GM23338 (cell line): ENCODE measurements around the gene VSIR. TPM values are rescaled to one million over a fixed set of nuclear protein-coding genes. Genes with fewer than 3 reads are reported as not detected.

Source experiments
- ATAC-seq: fragments of 200-7000 bp; cut with Tn5 transposase; 3 replicates; pipeline ENCODE4 v1.9.1; 2020
- DNase-seq: peaks from one replicate; pipeline ENCODE4 v3.0.0-alpha.2; 2015; ENCODE audit warnings: low spot score
- H2AFZ ChIP-seq: fragments of 200-600 bp; sonication (generic); 2 replicates; pipeline ENCODE4 v1.8.0; 2016; ENCODE audit warnings: antibody characterized with exemption, mild to moderate bottlenecking, moderate library complexity
- H3F3A ChIP-seq: fragments of 200-600 bp; sonication (generic); replicated peaks from 2 replicates; pipeline ENCODE4 v1.8.0; 2017; ENCODE audit warnings: antibody characterized with exemption, mixed run types, low read depth
- H3K27ac ChIP-seq: fragments of 200-600 bp; sonication (generic); 2 replicates; pipeline ENCODE4 v1.6.1; 2016; ENCODE audit warnings: low read depth
- H3K27me3 ChIP-seq: fragments of 200-600 bp; sonication (generic); 2 replicates; pipeline ENCODE4 v1.8.0; 2016; ENCODE audit warnings: mild to moderate bottlenecking, mixed run types, moderate library complexity; ENCODE audit not compliant: insufficient read depth
- H3K36me3 ChIP-seq: fragments of 200-600 bp; sonication (generic); 2 replicates; pipeline ENCODE4 v1.8.0; 2016; ENCODE audit warnings: mild to moderate bottlenecking; ENCODE audit not compliant: insufficient read depth
- H3K4me1 ChIP-seq: fragments of 200-600 bp; sonication (generic); 2 replicates; pipeline ENCODE4 v1.8.0; 2016; ENCODE audit warnings: mild to moderate bottlenecking, moderate library complexity; ENCODE audit not compliant: insufficient read depth
- H3K4me2 ChIP-seq: fragments of 200-600 bp; sonication (generic); 2 replicates; pipeline ENCODE4 v1.7.1; 2017; ENCODE audit warnings: mixed run types
- H3K4me3 ChIP-seq: fragments of 200-600 bp; sonication (generic); 2 replicates; pipeline ENCODE4 v1.6.1; 2016; ENCODE audit warnings: mixed run types
- H3K79me2 ChIP-seq: fragments of 200-600 bp; sonication (generic); replicated peaks from 2 replicates; pipeline ENCODE4 v1.8.0; 2017; ENCODE audit warnings: mild to moderate bottlenecking; ENCODE audit not compliant: insufficient read depth
- H3K9me2 ChIP-seq: fragments of 200-600 bp; sonication (generic); 2 replicates; pipeline ENCODE4 v1.8.0; 2017; ENCODE audit not compliant: insufficient read depth
- H4K20me1 ChIP-seq: fragments of 200-600 bp; sonication (generic); replicated peaks from 2 replicates; pipeline ENCODE4 v1.8.0; 2017; ENCODE audit warnings: mild to moderate bottlenecking; ENCODE audit not compliant: insufficient read depth
- H3K27ac Mint-ChIP-seq: 2 replicates; pipeline ENCODE4 v1.8.0; 2020; ENCODE audit warnings: inconsistent platforms, mild to moderate bottlenecking, moderate library complexity, mixed read lengths
- H3K27me3 Mint-ChIP-seq: 3 replicates; pipeline ENCODE4 v1.8.0; 2022; ENCODE audit warnings: low read depth, mild to moderate bottlenecking, moderate library complexity, mixed read lengths, inconsistent platforms; ENCODE audit not compliant: insufficient read depth, poor library complexity
- H3K36me3 Mint-ChIP-seq: 3 replicates; pipeline ENCODE4 v1.8.0; 2021; ENCODE audit warnings: low read depth, mild to moderate bottlenecking, inconsistent platforms, moderate library complexity, mixed read lengths
- H3K4me1 Mint-ChIP-seq: 3 replicates; pipeline ENCODE4 v1.8.0; 2020; ENCODE audit warnings: mild to moderate bottlenecking, inconsistent platforms, mixed read lengths
- H3K4me3 Mint-ChIP-seq: 3 replicates; pipeline ENCODE4 v1.8.0; 2021; ENCODE audit warnings: moderate library complexity, mild to moderate bottlenecking, inconsistent platforms, mixed read lengths
- H3K9me3 Mint-ChIP-seq: 3 replicates; pipeline ENCODE4 v1.8.0; 2020; ENCODE audit warnings: moderate library complexity, mild to moderate bottlenecking, inconsistent platforms, mixed read lengths
- CREB1 ChIP-seq: fragments of 250-450 bp; sonication (Bioruptor Pico); IDR thresholded peaks from 2 replicates; pipeline ENCODE4 v1.5.0; 2020; ENCODE audit warnings: low read depth, mild to moderate bottlenecking, moderate library complexity
- EZH2 ChIP-seq: fragments of 200-600 bp; sonication (generic); IDR thresholded peaks from one replicate; pipeline ENCODE4 v1.8.0; 2017; ENCODE audit warnings: antibody characterized with exemption, mild to moderate bottlenecking, low read depth; ENCODE audit not compliant: unreplicated experiment
- EZH2phosphoT487 ChIP-seq: fragments of 200-600 bp; sonication (generic); IDR thresholded peaks from one replicate; pipeline ENCODE4 v1.8.1; 2018; ENCODE audit warnings: antibody characterized with exemption; ENCODE audit not compliant: unreplicated experiment
- JUNB ChIP-seq: IDR thresholded peaks from one replicate; pipeline ENCODE4 v1.6.1; 2016; ENCODE audit warnings: antibody characterized with exemption; ENCODE audit not compliant: unreplicated experiment
- NANOG ChIP-seq: IDR thresholded peaks from 2 replicates; pipeline ENCODE4 v1.6.1; 2016; ENCODE audit warnings: antibody characterized with exemption, borderline replicate concordance
- POLR2AphosphoS5 ChIP-seq: IDR thresholded peaks from 2 replicates; pipeline ENCODE4 v1.6.1; 2016; ENCODE audit warnings: antibody characterized with exemption, low read depth
- STAT1 ChIP-seq: IDR thresholded peaks from one replicate; pipeline ENCODE4 v1.6.1; 2016; ENCODE audit warnings: antibody characterized with exemption; ENCODE audit not compliant: unreplicated experiment
- ZNF114 ChIP-seq: fragments of 250-450 bp; sonication (Bioruptor Pico); IDR thresholded peaks from 2 replicates; pipeline ENCODE4 v1.5.0; 2020; ENCODE audit warnings: mild to moderate bottlenecking, moderate library complexity
- ZNF331 ChIP-seq: fragments of 250-450 bp; sonication (Bioruptor Pico); IDR thresholded peaks from 2 replicates; pipeline ENCODE4 v1.5.0; 2020; ENCODE audit warnings: low read depth, mild to moderate bottlenecking, moderate library complexity
- polyA plus RNA-seq: library from polyadenylated mRNA; unstranded; fragments of >200 nt; fragmentation: Nextera tagmentation; extraction: Ambion mirVana; gene quantifications from 2 replicates; pipeline ENCODE4 v1.2.1, GENCODE V29; 2016
- total RNA-seq: library from RNA; depleted of rRNA; stranded (reverse); fragments of >200 nt; shearing (Covaris generic); gene quantifications from 2 replicates; pipeline ENCODE4 v1.2.3, GENCODE V29; 2014
- TF ChIP-seq, protein P1 (sequence below): fragments of 250-450 bp; sonication (Bioruptor Pico); IDR thresholded peaks from 2 replicates; pipeline ENCODE4 v1.5.0; 2020; ENCODE audit warnings: mild to moderate bottlenecking, moderate library complexity
- TF ChIP-seq, protein P2 (sequence below): IDR thresholded peaks from one replicate; pipeline ENCODE4 v1.6.1; 2018; ENCODE audit warnings: antibody characterized with exemption; ENCODE audit not compliant: unreplicated experiment
- TF ChIP-seq, protein P3 (sequence below), 2 experiments: fragments of 200-600 bp in 1 of 2; sonication (generic) in 1 of 2; conservative IDR thresholded peaks; 2 replicates each; pipeline versions ENCODE4 v1.5.1 to v1.6.1; 2016 to 2017; ENCODE audit warnings: antibody characterized with exemption in 2 of 2, low read depth in 2 of 2, mild to moderate bottlenecking in 2 of 2, moderate library complexity in 1 of 2
- TF ChIP-seq, protein P4 (sequence below): IDR thresholded peaks from 2 replicates; pipeline ENCODE4 v1.6.1; 2016; ENCODE audit warnings: antibody characterized with exemption

The VSIR gene
- total and polyA plus RNA-seq, 2 experiments from 2014 or later, result 0.10 to 0.74 TPM

DNA sequence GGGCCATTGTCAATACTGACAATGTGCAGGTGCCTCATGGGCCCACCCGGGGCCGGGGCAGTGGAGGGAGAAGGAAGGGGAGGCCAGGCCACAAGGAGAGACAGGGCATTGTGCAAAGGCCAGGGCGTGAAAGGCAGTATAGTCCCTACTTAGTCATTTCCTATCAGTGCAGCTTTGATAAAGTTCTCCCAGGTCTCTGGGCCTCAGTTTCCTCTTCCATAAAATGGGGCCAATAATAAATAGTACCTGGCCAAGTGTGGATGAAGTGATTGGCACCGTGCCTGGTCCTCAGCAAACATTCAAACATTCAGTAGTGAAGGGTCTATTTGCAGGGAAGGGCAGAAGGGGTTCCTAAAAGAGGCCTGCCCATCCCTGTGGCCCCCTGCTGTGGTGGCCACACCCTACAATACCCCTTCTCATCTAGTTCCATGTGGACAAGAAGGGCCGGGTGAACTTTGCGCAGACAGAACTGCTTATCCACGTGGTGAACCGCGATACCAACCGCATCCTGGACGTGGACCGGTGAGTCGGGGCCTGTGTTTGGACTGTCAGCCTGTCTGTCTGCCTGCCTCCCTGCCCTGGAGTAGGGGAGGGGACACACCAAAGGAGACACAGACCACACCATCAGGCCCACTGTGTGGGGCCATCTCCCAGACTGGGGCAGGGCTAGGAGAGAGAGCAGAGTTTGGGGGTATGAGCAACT lies 36.9 kb upstream of the VSIR start:
- no peak overlapping the region for H3K4me3 Mint-ChIP-seq
- no peak overlapping the region for H3K27ac ChIP-seq
- no peaks in the 10 kb centered on the region for H3K4me1 ChIP-seq
- peaks cover 6% of the 10 kb centered on the region; the same call in 1 of the 3 replicates for H3K36me3 Mint-ChIP-seq
- H3K4me3 ChIP-seq, result no peak overlapping the region
- no peak overlapping the region for H3K27ac Mint-ChIP-seq
- DNase-seq (no peak), ATAC-seq (no peak)
- H4K20me1 ChIP-seq, result no peaks in the 10 kb centered on the region; the same call in 1 of the 2 replicates
- no peaks in the 10 kb centered on the region for H3K9me2 ChIP-seq
- TF ChIP-seq, protein P1, sequence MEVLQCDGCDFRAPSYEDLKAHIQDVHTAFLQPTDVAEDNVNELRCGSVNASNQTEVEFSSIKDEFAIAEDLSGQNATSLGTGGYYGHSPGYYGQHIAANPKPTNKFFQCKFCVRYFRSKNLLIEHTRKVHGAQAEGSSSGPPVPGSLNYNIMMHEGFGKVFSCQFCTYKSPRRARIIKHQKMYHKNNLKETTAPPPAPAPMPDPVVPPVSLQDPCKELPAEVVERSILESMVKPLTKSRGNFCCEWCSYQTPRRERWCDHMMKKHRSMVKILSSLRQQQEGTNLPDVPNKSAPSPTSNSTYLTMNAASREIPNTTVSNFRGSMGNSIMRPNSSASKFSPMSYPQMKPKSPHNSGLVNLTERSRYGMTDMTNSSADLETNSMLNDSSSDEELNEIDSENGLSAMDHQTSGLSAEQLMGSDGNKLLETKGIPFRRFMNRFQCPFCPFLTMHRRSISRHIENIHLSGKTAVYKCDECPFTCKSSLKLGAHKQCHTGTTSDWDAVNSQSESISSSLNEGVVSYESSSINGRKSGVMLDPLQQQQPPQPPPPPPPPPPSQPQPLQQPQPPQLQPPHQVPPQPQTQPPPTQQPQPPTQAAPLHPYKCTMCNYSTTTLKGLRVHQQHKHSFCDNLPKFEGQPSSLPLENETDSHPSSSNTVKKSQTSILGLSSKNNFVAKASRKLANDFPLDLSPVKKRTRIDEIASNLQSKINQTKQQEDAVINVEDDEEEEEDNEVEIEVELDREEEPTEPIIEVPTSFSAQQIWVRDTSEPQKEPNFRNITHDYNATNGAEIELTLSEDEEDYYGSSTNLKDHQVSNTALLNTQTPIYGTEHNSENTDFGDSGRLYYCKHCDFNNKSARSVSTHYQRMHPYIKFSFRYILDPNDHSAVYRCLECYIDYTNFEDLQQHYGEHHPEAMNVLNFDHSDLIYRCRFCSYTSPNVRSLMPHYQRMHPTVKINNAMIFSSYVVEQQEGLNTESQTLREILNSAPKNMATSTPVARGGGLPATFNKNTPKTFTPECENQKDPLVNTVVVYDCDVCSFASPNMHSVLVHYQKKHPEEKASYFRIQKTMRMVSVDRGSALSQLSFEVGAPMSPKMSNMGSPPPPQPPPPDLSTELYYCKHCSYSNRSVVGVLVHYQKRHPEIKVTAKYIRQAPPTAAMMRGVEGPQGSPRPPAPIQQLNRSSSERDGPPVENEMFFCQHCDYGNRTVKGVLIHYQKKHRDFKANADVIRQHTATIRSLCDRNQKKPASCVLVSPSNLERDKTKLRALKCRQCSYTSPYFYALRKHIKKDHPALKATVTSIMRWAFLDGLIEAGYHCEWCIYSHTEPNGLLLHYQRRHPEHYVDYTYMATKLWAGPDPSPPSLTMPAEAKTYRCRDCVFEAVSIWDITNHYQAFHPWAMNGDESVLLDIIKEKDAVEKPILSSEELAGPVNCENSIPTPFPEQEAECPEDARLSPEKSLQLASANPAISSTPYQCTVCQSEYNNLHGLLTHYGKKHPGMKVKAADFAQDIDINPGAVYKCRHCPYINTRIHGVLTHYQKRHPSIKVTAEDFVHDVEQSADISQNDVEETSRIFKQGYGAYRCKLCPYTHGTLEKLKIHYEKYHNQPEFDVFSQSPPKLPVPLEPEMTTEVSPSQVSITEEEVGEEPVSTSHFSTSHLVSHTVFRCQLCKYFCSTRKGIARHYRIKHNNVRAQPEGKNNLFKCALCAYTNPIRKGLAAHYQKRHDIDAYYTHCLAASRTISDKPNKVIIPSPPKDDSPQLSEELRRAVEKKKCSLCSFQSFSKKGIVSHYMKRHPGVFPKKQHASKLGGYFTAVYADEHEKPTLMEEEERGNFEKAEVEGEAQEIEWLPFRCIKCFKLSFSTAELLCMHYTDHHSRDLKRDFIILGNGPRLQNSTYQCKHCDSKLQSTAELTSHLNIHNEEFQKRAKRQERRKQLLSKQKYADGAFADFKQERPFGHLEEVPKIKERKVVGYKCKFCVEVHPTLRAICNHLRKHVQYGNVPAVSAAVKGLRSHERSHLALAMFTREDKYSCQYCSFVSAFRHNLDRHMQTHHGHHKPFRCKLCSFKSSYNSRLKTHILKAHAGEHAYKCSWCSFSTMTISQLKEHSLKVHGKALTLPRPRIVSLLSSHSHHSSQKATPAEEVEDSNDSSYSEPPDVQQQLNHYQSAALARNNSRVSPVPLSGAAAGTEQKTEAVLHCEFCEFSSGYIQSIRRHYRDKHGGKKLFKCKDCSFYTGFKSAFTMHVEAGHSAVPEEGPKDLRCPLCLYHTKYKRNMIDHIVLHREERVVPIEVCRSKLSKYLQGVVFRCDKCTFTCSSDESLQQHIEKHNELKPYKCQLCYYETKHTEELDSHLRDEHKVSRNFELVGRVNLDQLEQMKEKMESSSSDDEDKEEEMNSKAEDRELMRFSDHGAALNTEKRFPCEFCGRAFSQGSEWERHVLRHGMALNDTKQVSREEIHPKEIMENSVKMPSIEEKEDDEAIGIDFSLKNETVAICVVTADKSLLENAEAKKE, result no peak
- TF ChIP-seq, protein P2, sequence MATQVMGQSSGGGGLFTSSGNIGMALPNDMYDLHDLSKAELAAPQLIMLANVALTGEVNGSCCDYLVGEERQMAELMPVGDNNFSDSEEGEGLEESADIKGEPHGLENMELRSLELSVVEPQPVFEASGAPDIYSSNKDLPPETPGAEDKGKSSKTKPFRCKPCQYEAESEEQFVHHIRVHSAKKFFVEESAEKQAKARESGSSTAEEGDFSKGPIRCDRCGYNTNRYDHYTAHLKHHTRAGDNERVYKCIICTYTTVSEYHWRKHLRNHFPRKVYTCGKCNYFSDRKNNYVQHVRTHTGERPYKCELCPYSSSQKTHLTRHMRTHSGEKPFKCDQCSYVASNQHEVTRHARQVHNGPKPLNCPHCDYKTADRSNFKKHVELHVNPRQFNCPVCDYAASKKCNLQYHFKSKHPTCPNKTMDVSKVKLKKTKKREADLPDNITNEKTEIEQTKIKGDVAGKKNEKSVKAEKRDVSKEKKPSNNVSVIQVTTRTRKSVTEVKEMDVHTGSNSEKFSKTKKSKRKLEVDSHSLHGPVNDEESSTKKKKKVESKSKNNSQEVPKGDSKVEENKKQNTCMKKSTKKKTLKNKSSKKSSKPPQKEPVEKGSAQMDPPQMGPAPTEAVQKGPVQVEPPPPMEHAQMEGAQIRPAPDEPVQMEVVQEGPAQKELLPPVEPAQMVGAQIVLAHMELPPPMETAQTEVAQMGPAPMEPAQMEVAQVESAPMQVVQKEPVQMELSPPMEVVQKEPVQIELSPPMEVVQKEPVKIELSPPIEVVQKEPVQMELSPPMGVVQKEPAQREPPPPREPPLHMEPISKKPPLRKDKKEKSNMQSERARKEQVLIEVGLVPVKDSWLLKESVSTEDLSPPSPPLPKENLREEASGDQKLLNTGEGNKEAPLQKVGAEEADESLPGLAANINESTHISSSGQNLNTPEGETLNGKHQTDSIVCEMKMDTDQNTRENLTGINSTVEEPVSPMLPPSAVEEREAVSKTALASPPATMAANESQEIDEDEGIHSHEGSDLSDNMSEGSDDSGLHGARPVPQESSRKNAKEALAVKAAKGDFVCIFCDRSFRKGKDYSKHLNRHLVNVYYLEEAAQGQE, result no peak
- TF ChIP-seq, protein P3, sequence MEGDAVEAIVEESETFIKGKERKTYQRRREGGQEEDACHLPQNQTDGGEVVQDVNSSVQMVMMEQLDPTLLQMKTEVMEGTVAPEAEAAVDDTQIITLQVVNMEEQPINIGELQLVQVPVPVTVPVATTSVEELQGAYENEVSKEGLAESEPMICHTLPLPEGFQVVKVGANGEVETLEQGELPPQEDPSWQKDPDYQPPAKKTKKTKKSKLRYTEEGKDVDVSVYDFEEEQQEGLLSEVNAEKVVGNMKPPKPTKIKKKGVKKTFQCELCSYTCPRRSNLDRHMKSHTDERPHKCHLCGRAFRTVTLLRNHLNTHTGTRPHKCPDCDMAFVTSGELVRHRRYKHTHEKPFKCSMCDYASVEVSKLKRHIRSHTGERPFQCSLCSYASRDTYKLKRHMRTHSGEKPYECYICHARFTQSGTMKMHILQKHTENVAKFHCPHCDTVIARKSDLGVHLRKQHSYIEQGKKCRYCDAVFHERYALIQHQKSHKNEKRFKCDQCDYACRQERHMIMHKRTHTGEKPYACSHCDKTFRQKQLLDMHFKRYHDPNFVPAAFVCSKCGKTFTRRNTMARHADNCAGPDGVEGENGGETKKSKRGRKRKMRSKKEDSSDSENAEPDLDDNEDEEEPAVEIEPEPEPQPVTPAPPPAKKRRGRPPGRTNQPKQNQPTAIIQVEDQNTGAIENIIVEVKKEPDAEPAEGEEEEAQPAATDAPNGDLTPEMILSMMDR (conservative IDR thresholded peaks at IDR 0.05; ENCODE audit: low read depth in 2 of 2), result no peak
- TF ChIP-seq ZNF331 (CRISPR knock-in tag) (no peak), JUNB (no peak), CREB1 (CRISPR knock-in tag) (no peak), ZNF114 (CRISPR knock-in tag) (no peak), EZH2 (no peak), STAT1 (no peak), EZH2phosphoT487 (no peak), POLR2AphosphoS5 (no peak), NANOG (no peak)
- TF ChIP-seq, protein P4, sequence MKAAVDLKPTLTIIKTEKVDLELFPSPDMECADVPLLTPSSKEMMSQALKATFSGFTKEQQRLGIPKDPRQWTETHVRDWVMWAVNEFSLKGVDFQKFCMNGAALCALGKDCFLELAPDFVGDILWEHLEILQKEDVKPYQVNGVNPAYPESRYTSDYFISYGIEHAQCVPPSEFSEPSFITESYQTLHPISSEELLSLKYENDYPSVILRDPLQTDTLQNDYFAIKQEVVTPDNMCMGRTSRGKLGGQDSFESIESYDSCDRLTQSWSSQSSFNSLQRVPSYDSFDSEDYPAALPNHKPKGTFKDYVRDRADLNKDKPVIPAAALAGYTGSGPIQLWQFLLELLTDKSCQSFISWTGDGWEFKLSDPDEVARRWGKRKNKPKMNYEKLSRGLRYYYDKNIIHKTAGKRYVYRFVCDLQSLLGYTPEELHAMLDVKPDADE, result no peak
- H3F3A ChIP-seq, result no peaks in the 10 kb centered on the region
- no peaks in the 10 kb centered on the region for H3K79me2 ChIP-seq
- H2AFZ ChIP-seq, result no peak overlapping the region
- no peaks in the 10 kb centered on the region; the same call in 2 of the 3 replicates for H3K9me3 Mint-ChIP-seq
- 0 out of 2 replicates have a peak, but pooled peaks cover 3% of the 10 kb centered on the region for H3K27me3 ChIP-seq
- no peaks in the 10 kb centered on the region for H3K36me3 ChIP-seq
- peaks cover 11% of the 10 kb centered on the region for H3K27me3 Mint-ChIP-seq
- no peak overlapping the region for H3K4me2 ChIP-seq
- peaks cover 6% of the 10 kb centered on the region for H3K4me1 Mint-ChIP-seq
